Measurements from ENCODE around the gene TMPRSS11A. TPM values are rescaled to one million over a fixed set of nuclear protein-coding genes. Genes with fewer than 3 reads are reported as not detected.

TMPRSS11A gene
- polyA plus RNA-seq, 3 donors: 0.17 TPM; not detected in 2

GRCh38 chr4:67915400-67915966 is 47.8 kb downstream of the TMPRSS11A start:
- no peak for DNase-seq

DNA sequence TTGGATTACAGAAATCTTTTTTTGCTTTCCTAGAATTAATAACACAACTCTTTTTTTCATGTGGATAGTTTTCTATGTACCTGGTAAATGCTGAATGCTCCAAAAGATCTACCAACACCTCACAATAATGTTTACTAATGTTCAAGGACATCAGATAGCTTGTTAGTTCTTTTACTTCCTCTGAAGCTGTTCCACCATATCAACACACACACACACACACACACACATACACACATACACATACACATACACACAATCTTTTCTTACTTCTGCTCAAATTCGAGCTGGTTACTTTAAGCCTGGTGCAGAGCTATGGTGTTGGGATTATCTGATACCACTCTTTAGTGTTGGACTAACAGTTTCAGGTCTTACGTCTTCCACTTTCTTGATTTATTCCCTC is 51.2 kb downstream of the TMPRSS11A start:
- DNase-seq: no peak

DNA sequence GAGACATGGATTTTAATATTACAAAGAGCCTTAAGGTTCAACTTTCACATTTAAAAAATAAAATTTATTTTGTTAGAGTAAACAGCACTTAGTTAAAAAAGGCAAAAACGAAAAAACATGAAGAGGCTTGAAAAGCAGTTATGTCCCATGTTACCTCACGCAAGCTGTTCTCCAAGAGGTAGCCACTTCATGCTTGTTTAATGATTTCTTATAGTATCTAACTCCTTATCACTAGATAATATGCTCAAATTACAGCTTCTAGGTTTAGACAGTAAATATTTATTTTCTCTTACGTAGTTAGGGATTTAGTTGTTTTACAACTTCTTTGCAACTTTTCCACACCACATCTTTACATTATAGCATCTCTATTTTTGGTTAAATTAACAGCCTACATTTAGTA is 51.7 kb downstream of the TMPRSS11A start:
- DNase-seq: no peak

DNA sequence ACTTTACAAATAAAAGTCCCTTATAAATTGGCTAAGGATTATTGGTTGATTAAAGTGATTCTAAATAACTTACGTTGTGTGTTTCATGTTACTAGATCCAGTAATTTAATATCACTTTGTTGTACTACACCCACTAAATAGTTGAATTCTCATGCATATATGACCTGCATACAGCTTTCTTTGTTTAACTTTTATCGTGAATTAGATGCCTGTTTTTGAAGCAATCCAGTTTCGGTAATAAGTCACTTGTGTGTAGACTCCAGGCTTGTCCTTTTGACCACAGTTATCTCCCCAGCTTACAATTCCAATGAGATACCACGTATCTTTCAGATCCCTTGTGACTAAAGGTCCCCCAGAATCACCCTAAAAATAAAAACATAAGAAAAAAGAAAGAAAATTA is 52.2 kb downstream of the TMPRSS11A start:
- no peak for DNase-seq

- no peak for DNase-seq
These were observed 52.7 kb downstream of the TMPRSS11A start for GRCh38 chr4:67910585-67910905.

- DNase-seq: no peak
These were observed 53.2 kb downstream of the TMPRSS11A start for GRCh38 chr4:67909905-67910584.

DNA sequence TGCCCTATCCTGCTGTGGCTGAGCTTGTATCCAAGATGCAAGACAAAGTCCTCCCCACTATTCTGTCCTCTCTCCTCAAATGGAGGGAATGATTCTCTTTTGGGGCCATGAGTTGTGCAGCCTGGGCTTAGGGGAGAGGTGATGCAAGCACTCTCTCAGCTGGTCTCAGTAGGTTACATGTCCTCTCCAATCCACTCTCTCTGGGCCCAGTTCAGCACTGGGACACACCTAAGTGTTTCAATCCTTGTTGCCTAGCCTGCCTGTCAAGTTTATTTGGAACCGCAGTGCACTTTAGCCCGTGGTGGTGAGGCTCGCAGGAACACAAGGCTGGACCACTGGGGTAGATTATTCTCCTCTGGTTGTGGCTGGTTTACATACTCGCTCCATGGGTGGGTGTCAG is 55.6 kb downstream of the TMPRSS11A start:
- no peak for DNase-seq

DNA sequence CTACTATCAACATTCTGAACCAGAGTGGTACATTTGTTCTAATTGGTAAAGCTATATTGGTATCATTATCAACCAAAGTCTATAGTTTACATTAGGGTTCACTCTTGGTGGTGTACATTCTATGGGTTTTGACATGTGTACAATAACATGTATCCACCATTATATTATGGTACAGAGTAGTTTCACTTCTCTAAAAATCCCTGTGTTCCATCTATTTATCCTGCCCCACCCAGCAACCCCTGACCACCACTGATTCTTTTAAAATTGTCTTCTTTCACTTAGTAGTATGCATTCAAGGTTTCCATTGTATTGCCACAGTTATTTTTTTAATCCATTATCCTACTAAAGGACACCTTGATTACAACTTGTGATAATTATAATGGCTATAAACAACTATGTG is 64.2 kb downstream of the TMPRSS11A start:
- no peak for DNase-seq

DNA sequence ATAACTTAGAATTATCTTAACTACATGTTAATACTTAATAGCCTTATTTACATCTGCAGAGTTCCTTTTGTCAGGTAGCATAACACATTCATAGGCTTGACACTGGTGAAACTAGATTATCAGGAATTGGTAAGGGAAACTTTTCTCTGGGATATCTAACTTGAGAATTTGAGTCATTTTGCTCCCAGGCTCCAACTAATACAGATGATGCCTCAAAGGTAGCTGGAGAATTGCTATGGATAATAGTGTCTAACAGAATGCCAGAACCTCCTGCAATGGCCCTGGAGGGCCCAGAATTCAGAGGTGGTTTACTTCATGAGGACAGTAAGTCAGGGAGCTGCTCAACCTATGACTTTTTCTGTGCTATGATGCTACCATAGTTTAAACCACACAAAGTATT is 65.6 kb downstream of the TMPRSS11A start:
- no peak for DNase-seq

DNA sequence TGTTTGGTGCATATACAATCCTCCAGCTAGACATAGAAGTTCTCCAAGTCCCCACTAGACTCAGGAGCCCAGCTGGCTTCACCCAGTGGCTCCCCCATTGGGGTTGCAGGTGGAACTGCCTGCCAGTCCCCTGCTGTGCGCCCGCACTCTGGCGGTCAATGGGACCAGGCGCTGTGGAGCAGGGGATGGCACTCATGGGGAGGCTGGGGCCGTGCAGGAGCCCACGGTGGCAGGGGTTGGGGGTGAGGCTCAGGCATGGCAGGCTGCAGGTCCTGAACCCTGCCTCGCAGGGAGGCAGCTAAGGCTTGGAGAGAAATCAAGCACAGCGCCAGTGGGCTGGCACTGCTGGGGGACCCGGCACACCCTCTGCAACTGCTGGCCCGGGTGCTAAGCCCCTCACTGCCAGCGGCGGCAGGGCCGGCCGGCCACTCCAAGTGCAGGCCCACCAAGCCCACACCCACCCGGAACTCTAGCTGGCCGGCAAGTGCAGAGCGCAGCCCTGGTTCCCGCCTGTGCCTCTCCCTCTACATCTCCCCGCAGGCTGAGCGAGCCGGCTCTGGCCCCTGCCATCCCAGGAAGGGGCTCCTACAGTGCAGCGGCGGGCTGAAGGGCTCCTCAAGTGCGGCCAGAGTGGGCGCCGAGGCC is 66.8 kb downstream of the TMPRSS11A start:
- no peak for DNase-seq

DNA sequence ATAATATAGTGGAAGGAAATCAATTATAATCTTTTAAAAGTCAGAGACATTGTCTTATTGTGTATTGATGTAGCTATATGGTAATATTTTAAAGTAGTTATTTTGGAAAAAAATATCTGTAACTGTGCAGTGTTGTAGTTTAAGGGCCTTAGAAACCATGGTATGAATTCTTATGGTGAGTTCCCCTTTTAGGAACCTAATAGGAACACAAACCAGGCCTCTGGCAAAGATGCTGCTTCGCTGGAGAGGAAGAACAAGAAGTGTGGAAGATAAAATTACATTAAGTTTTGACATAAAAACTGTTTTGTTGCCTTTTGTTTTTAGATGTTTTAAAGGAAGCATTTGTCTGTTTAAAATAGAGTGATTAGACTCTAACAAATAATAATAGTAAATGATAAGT is 68.6 kb downstream of the TMPRSS11A start:
- no peak for DNase-seq

DNA sequence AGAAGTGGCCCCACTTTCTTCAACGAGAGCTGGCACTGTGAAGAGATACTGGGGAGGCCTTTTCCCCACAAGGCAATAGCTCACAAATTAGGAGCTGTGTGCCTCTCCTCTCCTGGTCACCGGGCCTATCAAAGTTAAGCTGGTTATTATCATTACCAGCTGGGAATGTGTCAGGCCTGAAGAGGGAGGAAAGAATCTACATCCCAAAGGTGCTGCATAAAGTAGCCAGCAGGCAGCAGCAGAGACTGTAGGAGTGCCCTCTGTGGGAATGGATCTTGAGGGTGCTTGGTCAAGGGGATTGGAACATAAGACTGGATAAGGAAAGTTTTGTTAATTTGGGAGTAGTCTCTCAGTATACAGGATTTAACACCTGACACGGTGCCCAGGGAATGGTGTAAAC is 70.4 kb downstream of the TMPRSS11A start:
- no peak for DNase-seq

DNA sequence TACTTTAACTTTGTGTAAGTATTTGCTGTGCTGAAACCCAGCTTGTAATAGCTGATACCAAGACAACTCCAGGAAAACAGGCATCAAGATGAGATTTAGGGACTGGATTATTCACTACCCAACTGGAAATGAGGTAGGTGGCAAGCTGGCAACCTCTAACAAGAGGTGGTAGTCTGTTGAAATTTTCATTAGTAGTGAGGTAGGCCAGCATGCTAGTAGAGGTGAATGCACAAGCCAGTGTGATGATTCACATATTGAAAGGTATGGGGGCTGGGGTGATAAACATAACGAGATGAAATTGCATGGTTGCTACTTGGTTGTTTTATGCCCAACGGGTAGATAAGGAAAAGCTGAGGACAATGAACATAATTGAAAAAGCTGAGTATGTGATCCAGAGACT is 71.0 kb downstream of the TMPRSS11A start:
- no peak for DNase-seq

DNA sequence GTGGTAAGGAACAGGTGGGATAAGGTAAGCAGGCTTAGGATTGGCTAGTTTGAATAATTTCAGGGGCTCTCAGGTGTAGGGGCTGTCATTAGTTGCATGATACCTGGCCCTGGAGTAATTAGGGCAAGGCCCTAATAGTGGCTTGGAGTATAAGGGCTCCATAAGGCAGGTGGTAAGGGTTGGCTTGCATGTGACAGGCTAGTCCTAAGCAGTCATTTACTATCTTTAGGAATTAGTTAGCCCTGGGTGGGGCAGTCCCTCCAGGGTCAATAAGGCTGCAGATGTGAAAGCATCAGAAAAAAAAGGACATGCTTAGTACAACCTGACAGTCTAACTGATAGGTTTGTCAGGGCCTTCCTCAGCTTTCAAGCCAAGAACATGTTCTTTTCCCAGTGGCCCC is 71.6 kb downstream of the TMPRSS11A start:
- DNase-seq: no peak

GRCh38 chr4:67886281-67886680 is 77.0 kb downstream of the TMPRSS11A start:
- DNase-seq: no peak

DNA sequence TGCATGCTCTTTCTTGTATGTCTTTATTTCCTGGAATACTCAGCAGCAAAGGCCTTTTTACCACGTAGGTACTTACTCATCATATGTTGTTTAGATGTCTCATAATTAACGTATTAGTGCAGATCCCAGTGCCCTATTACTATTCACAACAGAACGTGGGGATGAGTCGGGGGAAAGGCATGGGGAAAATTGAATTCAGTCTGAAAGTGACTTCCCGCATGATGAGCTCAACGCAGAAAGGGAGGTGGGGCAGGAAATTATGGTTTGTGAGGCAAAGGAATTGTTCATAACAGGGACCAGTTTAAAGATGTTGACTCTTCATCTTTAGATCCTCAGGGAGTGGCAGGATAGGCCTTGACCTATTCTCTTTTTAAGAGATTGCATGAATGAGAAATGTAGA is 77.5 kb downstream of the TMPRSS11A start:
- no peak for DNase-seq

DNA sequence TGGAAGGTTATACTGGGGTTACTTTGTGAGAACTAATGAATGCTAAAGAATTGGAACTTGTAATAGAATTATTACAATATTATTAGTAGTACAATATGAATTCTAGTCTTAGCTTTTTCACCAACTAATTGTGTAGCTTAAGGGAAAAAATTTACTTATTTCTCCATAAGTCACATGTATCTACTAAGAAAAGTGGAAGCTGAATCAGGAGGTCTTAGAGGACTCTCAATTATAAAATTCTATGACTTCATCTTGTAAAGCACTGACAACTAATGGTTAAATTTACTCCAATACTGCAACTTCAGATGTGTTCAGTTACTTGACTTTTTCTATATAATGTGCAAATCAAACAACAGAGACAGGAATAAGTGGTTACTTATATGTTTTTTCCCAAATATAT is 78.6 kb downstream of the TMPRSS11A start:
- no peak for DNase-seq

DNA sequence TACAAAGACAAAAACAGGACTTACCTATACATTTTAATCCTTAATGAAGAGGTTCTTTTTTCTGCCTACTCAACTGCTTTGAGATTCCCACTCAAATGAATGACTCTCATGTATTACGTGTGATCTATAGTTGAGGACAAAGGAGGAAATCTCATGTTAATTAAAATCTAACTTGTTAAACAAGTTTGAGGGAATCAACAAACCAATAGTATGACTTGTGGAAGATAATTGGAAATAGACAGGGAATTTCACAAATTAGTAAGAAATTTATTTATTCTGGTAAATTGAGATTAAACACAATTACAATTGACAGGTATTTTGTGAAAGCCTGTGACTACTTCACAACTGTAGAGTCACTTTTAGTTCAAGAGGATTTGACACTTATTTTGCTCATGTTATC is 79.4 kb downstream of the TMPRSS11A start, which contains the start of gene TMPRSS11D:
TSS of gene TMPRSS11D (minus strand) at position 101 of the 400 bp plus-strand sequence. CDS start at position 32, 69 bp downstream.
- DNase-seq: no peak

DNA sequence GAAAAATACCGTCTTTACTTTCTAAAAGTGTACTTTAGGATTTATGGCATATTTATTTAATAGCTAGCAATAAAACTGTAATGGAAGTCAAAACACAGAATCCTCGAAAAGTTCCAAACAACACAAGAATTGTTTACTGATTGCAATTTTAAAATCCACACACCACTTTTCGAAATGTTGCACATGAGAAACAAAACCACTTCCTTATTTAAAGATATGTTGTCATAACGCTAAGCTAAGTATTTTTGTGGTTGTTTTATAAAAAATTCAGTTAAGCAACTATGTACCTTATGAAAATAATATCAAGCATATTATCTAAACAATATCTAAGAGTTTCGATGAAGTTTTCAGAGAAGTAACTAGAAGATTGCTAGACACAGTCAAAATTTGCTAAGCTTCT is 79.8 kb downstream of the TMPRSS11A start:
- DNase-seq: no peak

- DNase-seq: no peak
These were observed 82.3 kb downstream of the TMPRSS11A start for GRCh38 chr4:67880866-67881610.

- DNase-seq: no peak
These were observed 83.8 kb downstream of the TMPRSS11A start for GRCh38 chr4:67879486-67879885.

GRCh38 chr4:67877086-67877485 is 86.2 kb downstream of the TMPRSS11A start:
- DNase-seq: no peak

DNA sequence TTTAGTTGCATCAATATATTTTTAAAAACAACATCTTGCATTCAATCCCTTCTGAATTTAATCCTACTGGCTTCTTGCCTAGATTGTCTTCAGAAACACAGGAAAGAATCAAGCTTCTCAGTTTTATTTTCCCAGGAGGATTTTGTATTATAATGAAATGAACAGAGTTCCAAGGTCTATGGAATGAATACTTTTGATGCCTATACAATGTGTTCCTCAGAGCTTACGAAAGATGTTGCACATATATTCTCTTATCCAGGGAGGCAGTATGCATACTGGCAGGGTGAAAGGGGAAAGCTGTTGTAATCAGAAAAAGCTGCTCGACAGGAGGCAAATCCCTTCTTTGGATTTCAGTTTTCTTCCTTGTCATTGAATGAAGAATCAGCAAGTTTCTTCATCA is 88.3 kb downstream of the TMPRSS11A start:
- no peak for DNase-seq

All from renal pelvis (tissue), 4 donors.